ENCODE data around the gene PEX14. TPM values are rescaled to one million over a fixed set of nuclear protein-coding genes. Genes with fewer than 3 reads are reported as not detected.

The PEX14 gene
- total and polyA plus RNA-seq, 10 of the 15 experiments (the other 5 are each of a cell fraction or from before 2014, with no cell fraction given): 1.4 to 23.2 (median 12.0) TPM

DNA sequence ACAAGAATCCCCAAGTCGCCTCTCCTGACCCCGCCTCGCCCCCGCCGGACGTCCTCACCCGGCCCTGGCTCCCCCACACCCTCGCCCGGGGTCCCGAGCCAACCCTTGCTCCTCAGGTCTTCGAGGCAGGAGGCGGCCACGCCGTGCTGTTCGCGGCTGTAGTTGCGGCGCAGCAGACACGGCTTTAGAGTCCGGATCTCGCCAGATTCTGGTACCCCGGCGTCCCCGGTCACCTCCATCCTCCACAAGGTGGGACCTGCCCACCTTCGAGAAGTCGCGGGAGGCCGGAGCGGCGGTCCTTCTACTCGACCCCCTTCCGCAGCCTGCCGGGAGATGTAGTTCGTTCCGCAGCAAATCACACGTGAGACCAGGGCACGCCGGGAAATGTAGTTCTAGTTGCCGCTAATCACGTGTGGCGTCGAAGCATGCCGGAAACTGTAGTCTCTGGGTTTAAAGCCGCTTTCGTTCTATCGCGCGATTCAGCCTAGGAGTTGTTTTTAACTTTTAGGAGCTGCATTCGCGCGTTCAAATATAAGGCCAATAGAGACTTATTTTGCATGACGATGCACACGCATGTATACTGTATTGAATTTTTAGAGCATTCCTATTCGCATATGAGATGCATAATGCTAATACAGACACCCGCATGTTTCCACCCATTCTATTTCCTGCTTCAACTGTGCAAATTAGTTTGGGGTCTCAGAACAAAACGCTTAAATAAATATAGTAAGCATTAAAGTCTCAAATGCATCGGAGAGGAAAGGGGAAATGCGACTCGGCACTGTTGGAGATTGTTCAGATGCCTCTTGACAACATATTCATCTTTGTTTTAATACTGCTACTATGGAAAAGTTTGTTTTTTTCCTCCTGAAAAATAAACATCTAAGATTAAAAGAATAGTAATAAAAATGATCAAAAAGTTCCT is 2.3 kb upstream of the PEX14 start, which contains the start of gene DFFA:
Gene DFFA (minus strand): TSS at position 310 of the 925 bp plus-strand sequence. CDS start 71 bp downstream, at position 239.
- ChIA-PET RAD21 (ENCODE audit: unreplicated experiment) (interaction anchor here (1.4 to 3.1 kb wide), 2 partner anchors 22 to 42 kb away, joined by 3 to 14 read pairs; partner anchors contain the start of gene CENPS), CTCF (interaction anchor here (0.6 to 1.8 kb wide), 3 partner anchors 19 to 44 kb away, joined by 3 to 12 read pairs (median 3); no protein-coding TSS in a partner anchor), POLR2A (interaction anchor here (2.6 kb wide), 1 partner anchor 39 kb away, joined by 10 read pairs; no protein-coding TSS in a partner anchor), SMC1A (ENCODE audit: uncharacterized antibody, unreplicated experiment) (interaction anchor here (0.7 to 1.2 kb wide), 3 partner anchors 23 to 42 kb away, joined by 3 to 4 read pairs (median 4); partner anchors contain the start of gene CENPS)
- peak within 1 kb of the TSS; percentile 98 for H3K4me2 ChIP-seq (ENCODE audit: control insufficient read depth, insufficient read depth)
- H3K4me1 ChIP-seq (ENCODE audit: control insufficient read depth, insufficient read depth, low read length): peaks cover 18% of the 10 kb centered on the region
- H3K4me3 ChIP-seq: peak within 1 kb of the TSS; percentile 79
- H3K27ac ChIP-seq (ENCODE audit: control insufficient read depth, insufficient read depth): peak within 1 kb of the TSS; percentile 70
- no peaks in the 10 kb centered on the region for H3K9me3 ChIP-seq (replicated peaks; ENCODE audit: control insufficient read depth, insufficient read depth, low read length)
- ATAC-seq (peak; percentile 86), FAIRE-seq (peak; percentile 96), DNase-seq (ENCODE audit: low read depth, low spot score) (peak; percentile 95)
- peak within 1 kb of the TSS; percentile 71 for H3K9ac ChIP-seq (ENCODE audit: control insufficient read depth, insufficient read depth, low read length)
- in situ Hi-C loops (cut with MboI): no loop called here
- BruUV-seq (replicated peaks): no TSS peak
- peaks cover 35% of the 10 kb centered on the region for H3K79me2 ChIP-seq (ENCODE audit: control insufficient read depth, insufficient read depth, low read length)
- WGBS (ENCODE audit: insufficient coverage, insufficient replicate concordance, low lambda C conversion rate, missing lambda C conversion rate): under 1% methylated on average over 59 of the region's 59 CpGs
- no peaks in the 10 kb centered on the region for H3K27me3 ChIP-seq (replicated peaks in 1 of 2; ENCODE audit: control insufficient read depth in 2 of 2, insufficient read depth in 2 of 2, low read length in 1 of 2)
- H3K36me3 ChIP-seq (ENCODE audit: control insufficient read depth in 2 of 2, insufficient read depth in 2 of 2, low read length in 1 of 2): peaks cover 0 to 5% of the 10 kb centered on the region in 2 experiments; a peak in 3 of 4 replicates
- intact Hi-C loops (cut with micrococcal nuclease; ENCODE audit: unreplicated experiment): loop anchor here (10.0 kb wide), 1 partner anchor 1432 kb away; no protein-coding TSS in a partner anchor
- no peaks in the 10 kb centered on the region for H4K20me1 ChIP-seq (ENCODE audit: control insufficient read depth, insufficient read depth)
- H2AFZ ChIP-seq (ENCODE audit: control insufficient read depth, low read depth, low read length): peak within 1 kb of the TSS; percentile 83
- TF ChIP-seq ATF7 (IDR thresholded peaks at IDR 0.05; ENCODE audit: low read depth): no peak
- no peak; the same call in 2 of the 3 replicates for TF ChIP-seq POU2F2 (IDR thresholded peaks at IDR 0.05; ENCODE audit: borderline replicate concordance, low read depth, low read length)
- TF ChIP-seq, protein P1, sequence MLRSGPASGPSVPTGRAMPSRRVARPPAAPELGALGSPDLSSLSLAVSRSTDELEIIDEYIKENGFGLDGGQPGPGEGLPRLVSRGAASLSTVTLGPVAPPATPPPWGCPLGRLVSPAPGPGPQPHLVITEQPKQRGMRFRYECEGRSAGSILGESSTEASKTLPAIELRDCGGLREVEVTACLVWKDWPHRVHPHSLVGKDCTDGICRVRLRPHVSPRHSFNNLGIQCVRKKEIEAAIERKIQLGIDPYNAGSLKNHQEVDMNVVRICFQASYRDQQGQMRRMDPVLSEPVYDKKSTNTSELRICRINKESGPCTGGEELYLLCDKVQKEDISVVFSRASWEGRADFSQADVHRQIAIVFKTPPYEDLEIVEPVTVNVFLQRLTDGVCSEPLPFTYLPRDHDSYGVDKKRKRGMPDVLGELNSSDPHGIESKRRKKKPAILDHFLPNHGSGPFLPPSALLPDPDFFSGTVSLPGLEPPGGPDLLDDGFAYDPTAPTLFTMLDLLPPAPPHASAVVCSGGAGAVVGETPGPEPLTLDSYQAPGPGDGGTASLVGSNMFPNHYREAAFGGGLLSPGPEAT (IDR thresholded peaks at IDR 0.05; ENCODE audit: low read depth): peak; percentile 67
- TF ChIP-seq EZH2 (IDR thresholded peaks at IDR 0.05; ENCODE audit: borderline replicate concordance, control insufficient read depth, low read depth, low read length): no peak
- TF ChIP-seq, protein P2, sequence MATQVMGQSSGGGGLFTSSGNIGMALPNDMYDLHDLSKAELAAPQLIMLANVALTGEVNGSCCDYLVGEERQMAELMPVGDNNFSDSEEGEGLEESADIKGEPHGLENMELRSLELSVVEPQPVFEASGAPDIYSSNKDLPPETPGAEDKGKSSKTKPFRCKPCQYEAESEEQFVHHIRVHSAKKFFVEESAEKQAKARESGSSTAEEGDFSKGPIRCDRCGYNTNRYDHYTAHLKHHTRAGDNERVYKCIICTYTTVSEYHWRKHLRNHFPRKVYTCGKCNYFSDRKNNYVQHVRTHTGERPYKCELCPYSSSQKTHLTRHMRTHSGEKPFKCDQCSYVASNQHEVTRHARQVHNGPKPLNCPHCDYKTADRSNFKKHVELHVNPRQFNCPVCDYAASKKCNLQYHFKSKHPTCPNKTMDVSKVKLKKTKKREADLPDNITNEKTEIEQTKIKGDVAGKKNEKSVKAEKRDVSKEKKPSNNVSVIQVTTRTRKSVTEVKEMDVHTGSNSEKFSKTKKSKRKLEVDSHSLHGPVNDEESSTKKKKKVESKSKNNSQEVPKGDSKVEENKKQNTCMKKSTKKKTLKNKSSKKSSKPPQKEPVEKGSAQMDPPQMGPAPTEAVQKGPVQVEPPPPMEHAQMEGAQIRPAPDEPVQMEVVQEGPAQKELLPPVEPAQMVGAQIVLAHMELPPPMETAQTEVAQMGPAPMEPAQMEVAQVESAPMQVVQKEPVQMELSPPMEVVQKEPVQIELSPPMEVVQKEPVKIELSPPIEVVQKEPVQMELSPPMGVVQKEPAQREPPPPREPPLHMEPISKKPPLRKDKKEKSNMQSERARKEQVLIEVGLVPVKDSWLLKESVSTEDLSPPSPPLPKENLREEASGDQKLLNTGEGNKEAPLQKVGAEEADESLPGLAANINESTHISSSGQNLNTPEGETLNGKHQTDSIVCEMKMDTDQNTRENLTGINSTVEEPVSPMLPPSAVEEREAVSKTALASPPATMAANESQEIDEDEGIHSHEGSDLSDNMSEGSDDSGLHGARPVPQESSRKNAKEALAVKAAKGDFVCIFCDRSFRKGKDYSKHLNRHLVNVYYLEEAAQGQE (IDR thresholded peaks at IDR 0.05; ENCODE audit: low read depth, low read length): 0 out of 2 replicates have a peak, but pooled peaks have one; percentile 20
- peak; percentile 89 for TF ChIP-seq ELK1 (IDR thresholded peaks at IDR 0.05; ENCODE audit: low read depth, low read length)
- TF ChIP-seq CTCF (IDR thresholded peaks at IDR 0.05 in 2 of 3, conservative IDR thresholded peaks at IDR 0.05 in 1 of 3; ENCODE audit: control insufficient read depth in 2 of 3, extremely low read depth in 1 of 3, insufficient read depth in 1 of 3, low read depth in 3 of 3, low read length in 3 of 3): no peak
- TF ChIP-seq HDGF (IDR thresholded peaks at IDR 0.05): no peak
- TF ChIP-seq RUNX3 (IDR thresholded peaks at IDR 0.05; ENCODE audit: low read length): no peak; the same call in 1 of the 2 replicates
- peak; percentile 23; the same call in 1 of the 2 replicates for TF ChIP-seq TCF12 (IDR thresholded peaks at IDR 0.05; ENCODE audit: low read depth, low read length)
- TF ChIP-seq SRF (IDR thresholded peaks at IDR 0.05; ENCODE audit: low read depth in 2 of 2, low read length in 2 of 2): no peak
- TF ChIP-seq TBL1XR1 (IDR thresholded peaks at IDR 0.05; ENCODE audit: low read depth, low read length): peak; percentile 62; the same call in 1 of the 2 replicates
- TF ChIP-seq CBFB (IDR thresholded peaks at IDR 0.05; ENCODE audit: low read depth): peak; percentile 85
